Adipose tissue (tissue), 3 donors: ENCODE data around the gene SLC2A2. TPM values are rescaled to one million over a fixed set of nuclear protein-coding genes. Genes with fewer than 3 reads are reported as not detected.

Source experiments
- H3K27ac ChIP-seq: one replicate; pipeline ENCODE4 v1.5.1; 2013; ENCODE audit warnings: low read depth, low read length
- WGBS, 3 donors: extraction: QIAGEN DNeasy Blood & Tissue Kit; methylation state at CpG; one replicate each; pipeline ENCODE4 v1.1.7; 2013; 5-methylcytosine and 5-hydroxymethylcytosine counted together
- polyA plus RNA-seq, 3 donors: library from polyadenylated mRNA; stranded (reverse); fragments of 200-250 nt; gene quantifications; one replicate each; pipeline ENCODE4 v1.2.3, GENCODE V29; 2013
- donor health status: healthy with polysubstance abuse.
- donor health status: Bipolar disorder and iron deficiency.
- donor health status: healthy.

SLC2A2 gene
- polyA plus RNA-seq, 3 donors: 0.56 TPM; not detected in 2

- no peak overlapping the region for H3K27ac ChIP-seq
Measured at GRCh38 chr3:170956647-170957046, 69.9 kb downstream of the SLC2A2 start.

- WGBS, 3 donors: 69 to 87% (median 75%) methylated on average over 12 of the region's 12 CpGs
- no peak overlapping the region for H3K27ac ChIP-seq
Measured at GRCh38 chr3:170953736-170954135, 72.8 kb downstream of the SLC2A2 start.

GRCh38 chr3:170953229-170953628, 73.3 kb downstream of the SLC2A2 start:
- WGBS, 3 donors: 80 to 90% (median 86%) methylated on average over 13 of the region's 13 CpGs
- H3K27ac ChIP-seq: no peak overlapping the region

DNA sequence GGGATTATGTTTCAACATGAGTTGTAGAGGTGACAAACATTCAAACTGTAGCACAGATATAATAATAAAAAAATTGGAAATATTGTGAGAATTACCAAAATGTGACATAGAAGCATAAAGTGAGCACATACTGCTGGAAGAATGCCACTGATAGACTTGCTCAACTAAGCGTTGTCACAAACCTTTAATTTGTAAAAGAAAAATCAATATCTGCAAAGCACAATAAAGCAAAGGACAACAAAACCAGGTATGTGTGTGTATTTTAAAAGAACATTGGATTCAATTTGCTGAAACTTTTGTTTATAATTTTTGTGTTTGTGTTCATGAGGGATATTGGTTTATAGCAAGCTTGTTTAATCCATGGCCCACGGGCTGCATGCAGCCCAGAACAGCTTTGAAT, 77.3 kb downstream of the SLC2A2 start:
- 60 to 85% (median 75%) methylated on average over 2 of the region's 2 CpGs for WGBS, 3 donors
- H3K27ac ChIP-seq: no peak overlapping the region

DNA sequence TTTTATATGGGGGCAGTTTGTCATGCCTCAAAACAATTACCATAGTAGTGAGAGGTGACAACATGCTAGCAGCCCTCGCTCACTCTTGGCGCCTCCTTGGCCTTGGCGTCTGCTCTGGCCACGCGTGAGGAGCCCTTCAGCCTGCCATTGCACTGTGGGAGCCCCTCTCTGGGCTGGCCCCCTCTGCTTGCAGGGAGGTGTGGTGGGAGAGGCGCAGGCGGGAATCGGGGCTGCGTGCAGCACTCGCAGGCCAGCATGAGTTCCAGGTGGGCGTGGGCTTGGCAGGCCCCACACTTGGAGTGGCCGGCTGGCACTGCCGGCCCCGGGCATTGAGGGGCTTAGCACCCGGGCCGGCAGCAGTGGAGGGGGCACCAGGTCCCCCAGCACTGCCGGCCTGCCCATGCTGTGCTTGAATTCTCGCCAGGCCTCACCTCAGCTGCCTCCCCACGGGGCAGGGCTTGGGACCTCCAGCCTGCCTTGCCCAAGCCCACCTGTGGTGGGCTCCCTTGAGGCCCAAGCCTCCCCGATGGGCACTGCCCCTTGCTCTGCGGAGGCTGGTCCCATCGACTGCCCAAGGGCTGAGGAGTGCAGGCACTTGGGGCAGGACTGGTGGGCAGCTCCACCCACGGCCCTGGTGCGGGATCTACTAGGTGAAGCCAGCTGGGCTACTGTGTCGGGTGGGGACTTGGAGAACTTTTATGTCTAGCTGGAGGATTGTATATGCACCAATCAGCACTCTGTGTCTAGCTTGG, 79.3 kb downstream of the SLC2A2 start:
- no peak overlapping the region for H3K27ac ChIP-seq
- WGBS, 3 donors: 95 to 97% (median 96%) methylated on average over 21 to 25 of the region's 25 CpGs

Other genes starting within 250 kb of the SLC2A2 start
- gene RPL22L1, start 156.5 kb downstream of the SLC2A2 start, polyA plus RNA-seq: 100 to 1,000 TPM in 2 of 3 donors, 10 to 100 TPM in 1; 88.4 to 171 (median 104) TPM
- gene EIF5A2, start 118.1 kb downstream of the SLC2A2 start, polyA plus RNA-seq: 1 to 10 TPM; 1.3 to 3.1 (median 2.7) TPM